ENCODE results near the gene CCDC92B.

Gene CCDC92B

DNA sequence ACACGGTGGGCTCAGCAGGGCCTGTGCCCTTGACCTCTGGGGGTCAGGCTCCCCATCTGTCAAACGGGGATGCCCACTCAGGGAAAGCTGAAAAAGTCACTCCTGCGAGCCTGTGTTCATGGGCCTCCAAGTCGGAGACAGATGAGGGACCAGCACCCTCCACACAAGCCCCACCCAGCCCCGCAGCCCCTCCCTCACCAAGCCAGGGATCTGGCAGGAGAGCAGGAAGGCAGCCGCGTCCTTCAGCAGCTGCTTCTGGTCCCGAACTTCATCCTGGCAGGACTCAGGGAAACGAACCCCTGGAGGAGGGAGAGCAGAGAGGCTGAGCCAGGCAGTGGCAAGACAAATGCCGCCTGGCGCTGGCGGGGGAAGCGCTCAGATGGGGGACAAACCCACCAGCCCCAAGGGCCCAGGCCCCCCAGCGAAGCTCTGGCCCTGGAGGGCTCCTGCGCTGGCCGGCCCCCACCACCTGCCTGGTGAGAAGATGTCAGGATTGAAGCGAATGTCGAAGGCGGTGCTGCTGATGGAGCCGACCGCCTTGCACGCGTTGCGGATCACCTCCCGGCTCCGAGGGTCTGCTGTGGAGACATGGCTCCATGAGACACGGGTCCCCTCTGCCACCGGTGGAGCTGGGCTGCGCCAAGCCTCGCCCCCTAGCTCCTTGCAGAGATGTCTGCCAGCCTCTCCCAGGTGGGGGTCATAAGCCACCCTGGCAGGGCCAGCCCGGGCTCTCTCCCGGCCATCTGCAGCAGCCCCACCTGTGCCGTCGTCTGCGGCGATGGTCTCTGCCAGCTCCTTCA lies 53.3 kb downstream of the CCDC92B start:
- H3K4me3 ChIP-seq (ENCODE audit: low read depth, low read length) = no peak overlapping the region
- ChIA-PET POLR2A (no interaction called here), CTCF (interaction anchor here (0.7 kb wide), 1 partner anchor 8 kb away, joined by 3 read pairs; no protein-coding TSS in a partner anchor)
- no peak for DNase-seq (ENCODE audit: low read depth, low spot score)
- no peak for TF ChIP-seq CTCF (IDR thresholded peaks at IDR 0.05; ENCODE audit: insufficient read depth, low read length, missing control alignments)

- no peak for DNase-seq (ENCODE audit: low read depth, low spot score)
- ChIA-PET POLR2A (no interaction called here), CTCF (interaction anchor here (0.7 kb wide), 1 partner anchor 9 kb away, joined by 3 read pairs; no protein-coding TSS in a partner anchor)
- H3K4me3 ChIP-seq (ENCODE audit: low read depth, low read length) = no peak overlapping the region
- no peak for TF ChIP-seq CTCF (IDR thresholded peaks at IDR 0.05; ENCODE audit: insufficient read depth, low read length, missing control alignments)
These were observed 54.0 kb downstream of the CCDC92B start for GRCh38 chr17:2695243-2695960.

DNA sequence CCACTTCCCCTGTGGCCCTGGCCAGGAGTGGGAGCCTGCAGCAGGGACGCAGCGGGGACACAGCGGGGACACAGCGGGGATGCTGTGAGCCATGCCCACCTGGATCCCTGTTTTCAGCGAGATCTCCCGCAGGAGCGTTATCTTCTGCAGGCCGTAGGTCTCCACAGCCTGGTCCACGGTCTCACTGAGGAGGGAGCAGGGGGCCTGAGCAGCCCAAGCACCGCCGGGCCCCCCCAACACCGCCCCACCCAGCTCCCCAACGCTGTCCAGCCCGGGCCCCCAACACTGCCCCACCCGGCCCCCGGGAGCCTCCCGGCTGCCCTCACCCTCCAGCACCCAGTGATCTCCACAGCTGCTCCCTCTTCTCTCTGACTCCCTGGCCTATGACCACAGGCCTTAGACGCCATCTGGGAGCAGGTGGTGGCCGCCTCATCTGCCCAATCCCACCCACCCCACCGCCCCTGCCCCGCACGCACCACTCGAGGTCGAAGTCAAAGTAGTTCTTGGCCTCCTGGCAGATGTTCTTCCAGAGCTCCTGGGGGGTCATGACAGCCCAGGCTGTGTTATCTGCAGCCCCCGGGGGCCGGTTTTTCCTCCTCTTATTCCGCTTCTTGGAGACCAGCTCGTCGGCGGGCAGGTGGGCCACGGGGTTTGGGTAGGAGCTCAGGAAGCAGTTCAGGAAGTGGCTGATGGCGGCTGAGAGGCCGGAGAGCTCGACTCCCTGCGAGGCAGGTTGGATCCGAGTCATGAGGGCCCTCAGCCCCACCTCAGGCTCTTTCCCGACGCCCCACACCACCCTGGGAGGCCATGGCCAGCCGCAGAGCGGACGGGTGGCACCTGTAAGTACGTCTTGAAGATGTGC lies 54.8 kb downstream of the CCDC92B start:
- ChIA-PET POLR2A (no interaction called here), CTCF (no interaction called here)
- DNase-seq (ENCODE audit: low read depth, low spot score) = no peak
- no peak overlapping the region for H3K4me3 ChIP-seq (ENCODE audit: low read depth, low read length)
- no peak for TF ChIP-seq CTCF (IDR thresholded peaks at IDR 0.05; ENCODE audit: insufficient read depth, low read length, missing control alignments)

- no peak for DNase-seq (ENCODE audit: low read depth, low spot score)
- no peak for TF ChIP-seq CTCF (IDR thresholded peaks at IDR 0.05; ENCODE audit: insufficient read depth, low read length, missing control alignments)
- no peak overlapping the region for H3K4me3 ChIP-seq (ENCODE audit: low read depth, low read length)
- ChIA-PET POLR2A (no interaction called here), CTCF (no interaction called here)
These were observed 55.7 kb downstream of the CCDC92B start for GRCh38 chr17:2693561-2694380.

GRCh38 chr17:2692781-2693135 lies 56.7 kb downstream of the CCDC92B start:
- ChIA-PET CTCF (no interaction called here), POLR2A (no interaction called here)
- TF ChIP-seq CTCF (IDR thresholded peaks at IDR 0.05; ENCODE audit: insufficient read depth, low read length, missing control alignments) = no peak
- no peak for DNase-seq (ENCODE audit: low read depth, low spot score)
- no peak overlapping the region for H3K4me3 ChIP-seq (ENCODE audit: low read depth, low read length)

Data from AG04449 (cell line).